Esophagus squamous epithelium (tissue), 4 donors: ENCODE data around the gene RIMOC1.

Source experiments
- CTCF ChIP-seq, 6 experiments: fragments of 450-650 bp in 4 of 6; fragments of 200-600 bp in 2 of 6; sonication (generic) in 2 of 6; IDR thresholded peaks; one replicate each; pipeline ENCODE4 v1.5.1; 2016 to 2019; ENCODE audit warnings: antibody characterized with exemption in 6 of 6, mild to moderate bottlenecking in 4 of 6, moderate library complexity in 4 of 6
- POLR2A ChIP-seq, 4 donors: fragments of 450-650 bp; IDR thresholded peaks; one replicate each; pipeline ENCODE4 v1.6.1; 2017; ENCODE audit warnings: antibody characterized with exemption in 4 of 4, mild to moderate bottlenecking in 4 of 4, moderate library complexity in 3 of 4

GRCh38 chr5:41857989-41858388 is 46.2 kb upstream of the RIMOC1 start:
- no peak for TF ChIP-seq POLR2A (IDR thresholded peaks at IDR 0.05)
- no peak for TF ChIP-seq CTCF (IDR thresholded peaks at IDR 0.05)
